Uterus (tissue), 2 donors: ENCODE results near the gene U2SURP.

Experiments
- POLR2A ChIP-seq, 2 donors: fragments of 450-650 bp; IDR thresholded peaks; one replicate each; pipeline ENCODE4 v1.6.1; 2016; ENCODE audit warnings: antibody characterized with exemption in 2 of 2, mild to moderate bottlenecking in 1 of 2, moderate library complexity in 1 of 2
- TF ChIP-seq, protein P1 (sequence below), 4 experiments: fragments of 200-600 bp in 2 of 4; fragments of 450-650 bp in 2 of 4; sonication (generic) in 2 of 4; IDR thresholded peaks; one replicate each; pipeline ENCODE4 v1.5.1; 2016 to 2019; ENCODE audit warnings: antibody characterized with exemption in 4 of 4, mild to moderate bottlenecking in 2 of 4, moderate library complexity in 1 of 4

DNA sequence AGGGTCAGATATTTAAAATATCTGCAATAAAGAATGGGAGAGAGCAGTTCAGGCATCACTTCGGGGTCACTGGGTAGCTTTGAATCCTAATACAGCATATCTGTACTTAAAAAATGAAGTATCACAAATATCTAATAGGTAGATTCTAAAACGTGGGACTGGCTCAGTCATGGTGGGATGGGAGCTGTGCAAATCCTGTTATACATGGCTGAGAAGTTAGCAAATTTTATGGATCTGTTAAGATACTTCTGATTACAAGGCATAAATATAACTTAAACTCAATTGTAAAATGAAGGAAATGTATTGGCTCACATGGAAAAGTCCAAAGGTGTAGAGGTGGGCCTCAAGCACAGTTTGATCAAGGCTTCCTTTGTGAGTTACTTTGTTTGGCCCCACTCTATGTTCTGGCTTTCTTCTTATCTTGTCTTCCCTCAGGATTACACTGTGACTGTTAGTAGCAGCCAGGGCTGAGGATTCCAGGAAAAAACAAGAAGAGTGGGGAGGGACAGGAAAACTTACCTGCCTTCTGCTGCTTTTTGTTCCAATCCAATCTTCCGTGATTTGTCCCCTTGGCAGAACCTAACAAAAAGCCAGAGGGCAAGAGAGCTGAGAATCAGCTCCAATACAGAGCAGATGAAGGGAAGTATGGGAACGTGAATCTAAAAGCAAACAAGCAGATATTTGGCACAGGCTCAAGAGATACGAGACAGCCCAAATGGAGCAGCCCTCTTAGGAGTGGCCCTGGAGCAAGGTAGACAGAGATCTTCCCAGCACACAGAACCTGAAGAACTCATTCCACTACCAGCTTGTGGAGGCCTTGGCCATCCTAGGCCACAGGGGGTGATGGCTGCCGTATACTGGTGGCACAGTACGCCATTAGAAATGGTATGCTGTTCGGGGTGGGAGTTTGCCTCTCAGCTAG lies 48.8 kb upstream of the U2SURP start:
- TF ChIP-seq, protein P1, sequence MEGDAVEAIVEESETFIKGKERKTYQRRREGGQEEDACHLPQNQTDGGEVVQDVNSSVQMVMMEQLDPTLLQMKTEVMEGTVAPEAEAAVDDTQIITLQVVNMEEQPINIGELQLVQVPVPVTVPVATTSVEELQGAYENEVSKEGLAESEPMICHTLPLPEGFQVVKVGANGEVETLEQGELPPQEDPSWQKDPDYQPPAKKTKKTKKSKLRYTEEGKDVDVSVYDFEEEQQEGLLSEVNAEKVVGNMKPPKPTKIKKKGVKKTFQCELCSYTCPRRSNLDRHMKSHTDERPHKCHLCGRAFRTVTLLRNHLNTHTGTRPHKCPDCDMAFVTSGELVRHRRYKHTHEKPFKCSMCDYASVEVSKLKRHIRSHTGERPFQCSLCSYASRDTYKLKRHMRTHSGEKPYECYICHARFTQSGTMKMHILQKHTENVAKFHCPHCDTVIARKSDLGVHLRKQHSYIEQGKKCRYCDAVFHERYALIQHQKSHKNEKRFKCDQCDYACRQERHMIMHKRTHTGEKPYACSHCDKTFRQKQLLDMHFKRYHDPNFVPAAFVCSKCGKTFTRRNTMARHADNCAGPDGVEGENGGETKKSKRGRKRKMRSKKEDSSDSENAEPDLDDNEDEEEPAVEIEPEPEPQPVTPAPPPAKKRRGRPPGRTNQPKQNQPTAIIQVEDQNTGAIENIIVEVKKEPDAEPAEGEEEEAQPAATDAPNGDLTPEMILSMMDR (IDR thresholded peaks at IDR 0.05): no peak
- no peak for TF ChIP-seq POLR2A (IDR thresholded peaks at IDR 0.05)
